Left hindlimb (tissue), 1 donor: ENCODE results near the gene CTPS2.
"Not testable (repeated sequence)": the region's sequence is repeated elsewhere in the genome, so short reads cannot be mapped to it uniquely, and the experiment has no call there.

ENCODE experiments used
- DNase-seq: peaks from one replicate; pipeline ENCODE4 v3.0.0-alpha.2; 2018

CTPS2 gene

GRCh38 chrX:16601885-16602284 is 110.6 kb downstream of the CTPS2 start:
- DNase-seq: no peak

DNA sequence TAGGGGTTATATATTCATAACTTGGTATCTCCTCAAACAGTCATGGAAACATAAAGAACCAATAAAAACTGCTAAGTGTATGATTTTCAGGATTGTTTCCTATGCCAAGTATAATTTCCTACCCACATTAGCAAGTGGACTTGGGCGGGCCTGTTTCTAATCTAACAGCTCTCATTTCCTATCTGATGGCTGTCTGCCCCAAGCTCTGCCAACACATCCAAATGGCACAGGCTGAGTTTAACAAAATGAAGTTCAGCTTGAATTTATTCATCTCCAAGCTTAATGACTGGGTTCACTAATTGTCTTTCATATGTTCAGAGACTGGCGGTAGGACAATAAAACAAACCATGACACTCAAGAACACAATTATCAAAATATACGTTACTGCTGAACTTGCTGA is 118.0 kb downstream of the CTPS2 start:
- no peak for DNase-seq

GRCh38 chrX:16593801-16594200 is 118.7 kb downstream of the CTPS2 start:
- no peak for DNase-seq

DNA sequence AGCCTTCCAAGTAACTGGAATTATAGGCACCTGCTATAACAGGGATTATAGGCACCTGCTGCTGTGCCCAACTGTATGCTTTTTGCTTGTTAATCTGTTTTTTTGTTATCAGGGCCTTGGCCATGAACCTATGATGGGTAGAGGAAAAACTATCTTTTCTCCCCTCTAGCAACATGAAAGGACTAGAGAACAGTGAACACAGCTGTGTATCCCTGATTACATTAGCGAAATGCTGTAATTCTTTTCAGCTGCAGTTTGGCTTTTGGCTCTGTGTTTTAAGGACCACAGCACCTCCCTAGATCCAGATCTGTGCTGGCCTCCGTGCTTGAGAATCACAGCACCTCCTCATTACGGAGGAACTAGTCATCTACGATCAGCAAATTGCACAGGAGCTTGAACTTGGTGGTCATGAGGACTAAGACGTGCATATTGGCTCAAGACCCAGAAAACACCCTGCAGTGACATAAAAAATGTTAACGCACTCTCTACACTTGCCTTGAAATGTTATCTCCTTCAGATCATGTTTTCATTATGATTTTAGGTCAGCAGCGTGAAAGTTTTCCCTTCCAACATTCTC is 120.2 kb downstream of the CTPS2 start:
- DNase-seq: no peak

DNA sequence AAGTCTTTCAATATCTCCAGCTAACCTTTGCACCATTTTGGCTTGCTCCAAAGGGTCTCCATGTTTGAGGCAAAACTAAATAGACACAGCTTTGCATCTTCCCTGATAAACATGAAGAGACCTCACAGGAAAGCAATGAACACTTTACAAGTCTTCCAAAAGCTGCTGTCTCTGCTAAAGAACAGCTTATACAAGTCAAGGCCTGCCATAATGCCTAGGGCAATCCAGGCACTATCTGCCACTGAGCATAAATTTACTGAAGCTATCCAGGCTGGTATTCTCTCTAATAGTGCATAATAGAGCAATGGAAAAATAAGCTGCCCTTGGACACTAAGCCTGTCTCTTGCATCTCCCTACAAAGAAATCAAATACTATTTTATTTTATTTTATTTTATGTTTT is 122.6 kb downstream of the CTPS2 start:
- no peak for DNase-seq

GRCh38 chrX:16589211-16589610 is 123.3 kb downstream of the CTPS2 start:
- no peak for DNase-seq

DNA sequence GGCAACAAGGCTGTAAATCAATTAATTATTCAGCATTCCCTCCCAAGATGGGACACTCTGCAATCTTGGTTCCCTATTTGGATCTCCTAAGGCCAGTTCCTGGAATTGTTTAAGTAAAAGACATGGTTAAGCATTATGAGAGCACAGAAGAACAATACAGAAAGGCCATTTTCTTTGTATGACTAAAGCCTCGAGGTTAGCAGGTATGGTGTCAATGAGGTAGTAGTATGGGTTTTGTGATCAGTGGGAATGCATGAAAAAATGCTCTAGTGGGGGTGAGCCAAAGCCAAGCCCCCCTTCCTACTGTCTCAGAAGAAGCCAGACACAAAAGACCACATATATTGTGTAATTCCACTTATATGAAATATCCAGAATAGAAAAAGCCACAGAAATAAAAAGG is 124.2 kb downstream of the CTPS2 start:
- no peak for DNase-seq

- no peak for DNase-seq
Observed at GRCh38 chrX:16587836-16588235, 124.6 kb downstream of the CTPS2 start.

DNA sequence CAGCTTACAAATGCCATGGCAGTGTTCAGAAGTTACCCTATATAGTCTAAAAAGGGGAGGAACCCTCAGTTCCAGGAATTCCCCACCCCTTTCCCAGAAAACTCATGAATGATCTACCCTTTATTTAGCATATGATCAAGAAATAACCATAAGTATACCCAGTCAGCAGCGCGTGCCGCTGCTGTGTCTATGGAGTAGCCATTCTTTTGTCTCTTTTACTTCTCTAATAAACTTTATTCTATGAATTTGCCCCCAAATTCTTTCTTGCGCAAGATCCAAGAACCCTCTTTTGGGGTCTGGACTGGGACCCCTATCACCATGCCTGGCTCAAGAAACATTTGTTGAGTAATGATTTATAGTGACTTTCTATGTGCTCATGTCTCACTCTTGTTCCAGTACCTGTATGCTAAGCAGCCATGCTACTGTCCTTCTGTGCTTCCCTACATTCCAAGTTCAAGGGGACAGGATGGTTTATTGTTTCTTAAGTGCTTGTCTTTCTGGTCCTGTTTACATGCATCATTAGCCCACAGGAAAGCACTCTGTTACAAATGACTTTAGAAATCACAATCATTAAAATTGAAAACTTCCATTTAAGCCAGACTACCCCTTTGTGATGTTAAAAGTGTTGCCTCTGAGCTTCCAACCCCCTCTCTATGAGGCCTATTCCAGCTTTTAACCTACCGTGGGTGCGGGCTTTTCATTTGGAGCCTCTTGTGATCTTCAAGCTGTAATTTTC is 125.9 kb downstream of the CTPS2 start:
- no peak for DNase-seq

- no peak for DNase-seq
Observed at GRCh38 chrX:16585486-16586376, 126.7 kb downstream of the CTPS2 start.

DNA sequence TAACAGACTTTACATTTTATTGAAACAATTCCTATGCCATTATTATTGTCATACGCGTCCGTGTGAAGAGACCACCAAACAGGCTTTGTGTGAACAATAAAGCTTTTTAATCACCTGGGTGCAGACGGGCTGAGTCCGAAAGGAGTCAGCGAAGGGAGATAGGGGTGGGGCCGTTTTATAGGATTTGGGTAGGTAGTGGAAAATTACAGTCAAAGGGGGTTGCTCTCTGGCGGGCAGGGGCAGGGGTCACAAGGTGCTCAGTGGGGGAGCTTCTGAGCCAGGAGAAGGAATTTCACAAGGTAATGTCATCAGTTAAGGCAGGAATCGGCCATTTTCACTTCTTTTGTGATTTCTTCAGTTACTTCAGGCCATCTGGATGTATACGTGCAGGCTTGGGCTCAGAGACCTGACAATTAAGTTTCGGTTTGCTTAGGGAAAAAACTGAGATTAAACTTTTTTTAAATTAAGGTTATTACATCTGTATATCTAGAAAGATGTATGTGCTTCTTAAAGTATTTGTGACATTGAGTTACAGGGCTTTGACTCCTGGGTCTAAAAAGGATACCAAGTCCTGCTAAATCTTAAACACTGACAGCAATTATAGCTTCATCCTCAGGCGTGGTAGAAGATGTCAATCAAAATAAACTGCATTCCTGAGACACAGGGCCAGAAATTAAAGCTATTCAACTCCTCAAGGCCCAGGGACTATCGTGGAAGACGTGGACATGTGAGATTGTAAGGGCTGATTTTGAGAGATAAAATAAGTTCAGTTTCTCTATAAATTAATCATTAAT is 132.3 kb downstream of the CTPS2 start:
- not testable (repeated sequence) for DNase-seq

- no peak for DNase-seq
Observed at GRCh38 chrX:16579517-16579916, 133.0 kb downstream of the CTPS2 start.

DNA sequence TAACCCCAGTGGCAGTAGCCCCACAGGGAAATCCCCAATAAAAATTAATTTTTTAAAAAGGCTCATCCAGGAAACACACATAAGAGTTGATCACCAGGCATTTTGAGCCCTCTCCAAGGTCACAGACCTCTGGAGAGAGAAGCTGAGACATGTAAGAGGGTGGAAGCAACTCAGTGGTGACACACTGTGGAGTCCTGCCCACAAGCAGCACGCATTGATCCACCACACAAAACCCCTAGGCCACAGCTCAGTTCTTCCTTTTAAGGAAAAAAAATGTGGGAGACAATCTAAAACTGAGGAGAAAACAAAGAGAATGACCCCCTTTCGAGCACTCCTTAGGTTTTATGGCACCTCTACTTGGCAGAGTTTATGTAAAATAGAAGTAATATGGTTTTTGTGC is 134.3 kb downstream of the CTPS2 start:
- DNase-seq: no peak

DNA sequence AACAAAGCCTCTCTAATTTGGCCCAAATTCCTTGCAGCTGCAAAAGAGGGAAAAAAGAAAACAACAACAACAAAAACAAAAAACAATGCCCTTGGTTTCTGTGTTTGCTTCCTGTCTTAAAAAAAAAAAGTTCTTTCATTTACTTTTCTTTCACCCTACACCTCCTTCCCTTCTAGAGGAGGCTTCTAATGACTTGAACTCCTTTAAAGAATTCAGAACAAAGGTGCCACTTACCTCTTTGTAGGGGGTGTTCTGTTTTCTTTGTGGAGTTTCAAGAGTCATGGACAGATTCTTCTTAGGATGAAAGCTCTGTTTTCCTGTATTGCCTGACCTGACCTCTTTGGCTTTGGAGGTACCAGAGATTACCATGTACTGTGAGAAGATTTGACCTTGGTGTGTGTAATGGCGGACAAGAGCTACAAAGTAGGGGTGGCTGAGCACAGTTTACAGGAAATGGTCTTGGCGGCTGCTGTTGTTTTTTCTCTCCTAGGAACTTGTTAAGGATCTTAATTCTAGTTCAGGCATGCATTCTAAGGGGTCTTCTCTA is 134.9 kb downstream of the CTPS2 start:
- no peak for DNase-seq

- not testable (repeated sequence) for DNase-seq
Observed at GRCh38 chrX:16575388-16575787, 137.1 kb downstream of the CTPS2 start.

DNA sequence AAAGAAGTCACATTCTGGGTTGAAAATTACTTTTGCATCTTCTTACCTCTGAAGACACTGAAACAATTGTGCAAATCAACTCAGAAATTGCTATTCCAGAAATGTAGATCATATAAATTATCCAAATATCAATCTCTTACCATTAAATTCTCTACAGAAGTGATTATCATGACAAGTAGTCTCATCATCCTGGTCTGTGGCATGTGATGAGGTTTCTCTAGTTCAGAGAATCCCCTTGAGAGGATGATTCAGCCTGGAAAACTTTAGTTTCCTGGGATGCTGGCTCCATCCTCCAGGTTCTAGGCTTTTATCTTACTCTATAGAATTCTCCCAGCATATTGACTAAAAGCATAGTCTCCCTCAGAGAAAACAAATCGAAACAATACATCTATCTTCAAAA is 138.7 kb downstream of the CTPS2 start:
- DNase-seq: no peak

GRCh38 chrX:16567681-16568080 is 144.8 kb downstream of the CTPS2 start:
- DNase-seq: no peak

DNA sequence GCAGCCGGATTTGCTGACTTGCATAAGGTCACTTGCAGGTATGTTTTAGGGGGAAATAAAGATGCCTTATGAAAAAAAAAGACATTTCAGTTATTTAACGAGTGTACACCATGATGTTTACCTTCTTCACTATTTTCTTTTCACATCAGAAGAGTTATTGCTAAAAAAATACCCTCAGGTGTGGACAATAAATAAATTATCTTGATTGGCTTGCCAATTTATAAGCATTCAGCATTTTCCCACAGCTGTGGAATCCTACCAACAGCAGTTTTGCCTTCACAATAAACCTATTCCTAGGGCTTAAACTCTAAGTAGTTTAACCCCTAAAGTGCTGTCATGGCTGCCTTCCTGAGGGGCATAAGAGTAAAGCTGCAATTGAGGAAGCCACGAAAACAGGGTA is 145.9 kb downstream of the CTPS2 start:
- no peak for DNase-seq

DNA sequence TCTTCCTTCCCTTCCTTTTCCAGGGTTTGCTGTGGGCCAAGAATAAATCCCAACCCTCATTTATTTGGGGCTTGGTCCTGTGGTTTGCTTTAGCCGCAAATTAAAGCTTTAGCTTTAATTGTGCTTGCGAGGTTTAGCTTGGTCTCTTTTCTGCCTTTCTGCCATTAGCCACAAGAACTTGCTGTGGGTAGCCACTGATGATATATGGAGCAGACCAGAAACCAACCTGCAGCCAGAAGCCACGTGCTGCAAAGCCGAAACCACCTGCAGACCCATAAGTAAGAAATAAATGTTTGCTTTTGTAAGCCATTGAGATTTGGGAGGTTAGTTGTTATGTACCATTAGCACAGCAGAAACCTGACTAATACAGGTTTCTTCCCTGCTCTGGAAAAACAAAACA is 152.3 kb downstream of the CTPS2 start:
- peak; percentile 26 for DNase-seq

DNA sequence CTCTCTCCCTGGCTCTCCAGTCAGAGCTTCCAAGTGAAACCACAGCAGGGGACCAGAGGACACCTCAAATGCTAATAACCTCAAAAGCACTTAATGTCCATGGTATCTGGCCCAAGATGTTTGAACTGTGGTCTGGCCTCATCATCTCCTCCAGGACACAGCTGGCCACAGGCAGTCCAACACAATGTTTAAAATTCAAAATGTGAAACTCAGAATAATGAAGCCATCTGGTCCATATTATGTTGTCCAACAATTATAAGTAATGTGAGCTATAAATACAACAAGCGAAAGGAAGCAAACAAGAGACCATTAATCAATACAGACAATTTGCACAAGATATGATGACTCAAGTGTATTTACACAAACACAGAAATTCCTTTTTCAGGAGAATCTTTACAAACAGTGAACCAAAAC is 153.3 kb downstream of the CTPS2 start:
- DNase-seq: no peak

- DNase-seq: no peak
Observed at GRCh38 chrX:16558489-16558888, 154.0 kb downstream of the CTPS2 start.

GRCh38 chrX:16552546-16552945 is 159.9 kb downstream of the CTPS2 start:
- no peak for DNase-seq

- DNase-seq: no peak
Observed at GRCh38 chrX:16547644-16548043, 164.8 kb downstream of the CTPS2 start.
